KBM-7 (cell line): ENCODE data around the gene MACROH2A1.
A peak's percentile ranks its signal among the peaks of the same experiment; 100 is the strongest.

Experiments used
- DNase-seq: peaks from one replicate; pipeline ENCODE4 v3.0.0-alpha.2; 2015
- in situ Hi-C: fragments of 300-500 bp; cut with MboI; formaldehyde crosslinking; loops from 2 replicates; pipeline ENCODE4 v1.14.3; 2020; ENCODE audit warnings: low sequenced_read_pairs, low pct_unique_long_range_greater_than_20kb, mixed read lengths

Gene MACROH2A1

DNA sequence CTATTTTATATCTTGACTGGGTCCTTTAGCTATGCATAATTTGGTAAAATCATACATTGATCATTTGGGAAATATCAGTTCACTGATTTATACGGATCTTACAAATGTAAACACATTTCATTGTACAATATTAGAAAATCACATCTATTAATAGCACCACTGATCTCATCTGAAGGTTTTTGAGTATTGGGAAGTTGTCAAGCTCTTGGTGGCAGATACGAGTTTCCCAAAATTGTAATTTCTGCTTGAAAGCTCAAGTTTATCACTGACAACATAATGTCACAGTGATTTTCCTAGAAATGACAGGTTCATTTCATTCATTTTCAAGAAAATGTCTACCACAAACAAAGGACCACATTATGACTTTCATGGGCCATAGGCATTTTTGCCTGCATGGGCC, 3.0 kb upstream of the MACROH2A1 start:
- DNase-seq, result no peak
- in situ Hi-C loops, result no loop called here

DNA sequence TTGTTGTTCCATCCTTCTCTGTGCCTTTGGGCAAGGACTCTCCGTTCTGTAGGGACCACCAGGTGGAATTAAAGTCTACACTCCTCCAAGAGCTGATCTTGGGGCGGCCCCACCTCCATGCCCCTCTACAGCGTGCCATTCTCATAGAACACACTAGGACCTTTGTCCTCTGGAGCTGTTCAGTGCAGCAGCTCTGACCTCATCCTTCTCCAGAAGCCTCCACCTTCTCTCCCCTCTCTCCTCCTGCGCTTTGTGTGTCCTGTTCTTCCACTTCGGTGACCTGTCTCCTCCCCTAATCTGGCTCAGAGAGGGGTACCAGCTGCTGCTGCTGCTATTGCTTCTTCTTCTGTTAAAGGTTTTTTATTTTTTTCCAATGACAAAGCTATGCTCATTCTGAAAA, 1.8 kb upstream of the MACROH2A1 start:
- in situ Hi-C loops, result no loop called here
- DNase-seq, result no peak

DNA sequence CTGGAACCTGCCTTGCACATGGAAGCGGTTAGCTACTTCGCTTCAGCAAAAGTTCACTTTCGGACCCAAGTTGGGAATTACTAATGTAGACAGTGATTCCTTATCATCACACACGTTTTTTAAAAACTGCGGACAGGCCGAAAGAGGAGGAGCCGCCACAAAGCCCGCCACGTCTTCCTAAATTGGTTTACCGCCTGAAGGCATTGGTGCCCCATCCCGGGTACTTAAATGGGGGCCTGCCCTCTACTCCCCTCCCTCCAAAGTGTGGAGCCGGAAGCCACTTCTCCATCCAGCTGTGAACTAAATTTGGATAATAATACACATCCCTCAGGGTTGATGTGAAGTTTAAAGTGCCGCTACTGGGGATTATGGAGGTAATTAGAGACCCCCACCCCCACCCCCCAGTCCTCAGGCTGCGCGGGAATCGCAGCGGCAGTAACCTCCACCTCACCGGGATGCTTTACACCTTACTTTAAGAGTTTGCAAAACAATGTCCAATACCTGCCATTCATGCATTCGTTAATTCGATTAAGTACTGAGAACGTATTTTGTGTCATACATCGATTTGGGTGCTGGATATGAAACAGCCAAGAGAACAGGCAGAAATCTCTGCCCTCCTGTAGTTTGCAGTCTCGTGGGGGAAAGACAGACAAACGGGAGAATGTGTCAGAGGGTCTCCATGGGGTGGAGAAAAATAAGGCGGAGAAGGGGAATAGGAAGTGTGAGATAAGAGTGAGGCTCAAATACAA, 937 bp upstream of the MACROH2A1 start:
- DNase-seq, result no peak
- in situ Hi-C loops, result no loop called here

DNA sequence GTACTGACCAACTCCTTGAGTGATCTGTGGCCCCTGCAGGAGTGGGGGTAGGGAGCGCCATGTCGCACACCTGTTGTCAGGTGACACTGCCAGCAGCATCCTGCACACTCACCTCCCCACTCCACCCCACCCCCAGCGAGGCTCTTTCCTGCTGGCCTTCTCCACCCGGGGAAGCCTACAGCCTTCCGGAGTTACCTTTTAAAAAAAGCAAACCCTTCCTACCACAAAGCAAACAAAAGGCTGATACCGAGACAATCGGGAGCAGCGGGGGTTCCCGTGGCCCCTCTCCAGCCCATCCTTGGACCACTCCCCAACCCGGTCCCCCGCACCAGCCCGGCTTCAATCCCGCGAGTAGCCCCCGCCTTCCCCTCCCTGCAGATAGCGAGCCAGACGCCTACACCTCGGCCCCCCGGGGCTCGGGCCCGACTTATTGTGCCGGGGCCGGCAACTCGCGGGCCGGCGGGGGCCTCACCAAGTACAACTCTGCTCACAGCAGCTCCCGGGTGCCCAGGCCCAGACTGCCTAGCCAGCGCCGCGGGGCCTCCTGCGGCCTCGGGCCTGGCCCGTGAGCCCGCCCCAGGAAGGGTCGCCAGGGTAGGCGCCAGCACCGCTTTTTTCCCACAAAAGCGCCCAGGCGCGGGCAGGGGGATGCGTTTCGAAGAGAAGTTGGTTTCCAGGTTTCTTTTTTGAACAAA, 724 bp downstream of the MACROH2A1 start:
- DNase-seq, result peak; percentile 40
- in situ Hi-C loops, result no loop called here

DNA sequence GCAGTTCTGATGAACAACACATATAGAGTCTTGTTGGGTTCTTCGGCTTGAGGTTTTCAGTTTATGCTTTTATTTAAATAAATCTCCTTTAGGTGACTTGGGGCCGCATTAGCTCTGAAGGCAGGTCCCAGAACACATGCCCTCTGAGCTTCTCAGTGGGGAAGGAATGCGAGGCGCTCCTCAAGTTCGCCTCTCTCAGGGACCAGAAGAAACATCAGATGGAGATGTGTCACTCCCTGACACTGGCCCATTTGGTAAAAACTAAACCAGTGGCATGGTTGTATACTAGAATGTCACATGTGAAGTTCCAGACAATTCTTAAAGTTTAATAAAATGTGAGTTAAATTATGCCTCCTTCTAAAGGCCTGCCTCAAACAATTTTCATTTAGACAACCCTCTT, 1.9 kb downstream of the MACROH2A1 start:
- in situ Hi-C loops, result no loop called here

DNA sequence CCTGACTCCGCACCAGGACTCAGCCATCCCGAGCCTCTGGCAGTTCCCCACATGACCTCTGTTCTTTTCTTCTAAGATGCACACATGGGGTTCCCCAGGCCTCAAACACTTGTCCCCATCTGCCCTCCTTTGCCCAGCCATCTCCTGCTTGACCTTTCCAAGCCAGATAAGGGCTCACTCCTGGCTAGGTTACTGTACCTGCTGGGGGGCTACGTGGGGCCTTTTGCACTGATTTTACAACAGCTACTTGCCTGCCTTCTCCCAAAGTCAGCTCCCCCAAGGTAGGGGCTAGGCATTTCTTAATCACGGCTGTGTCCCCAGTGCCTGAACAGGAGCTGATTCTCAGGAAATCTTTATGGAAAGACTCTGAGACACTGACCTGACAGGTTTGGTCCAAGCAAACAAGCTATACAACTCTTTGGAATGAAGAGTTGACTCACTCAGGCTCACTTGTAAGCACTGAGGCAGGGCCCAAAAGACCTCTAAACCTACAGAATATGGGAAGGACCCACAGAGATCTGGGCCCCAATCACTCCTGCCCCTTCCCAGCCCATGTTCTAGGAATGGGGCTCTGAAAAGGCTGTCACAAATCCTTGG, 2.5 kb downstream of the MACROH2A1 start:
- in situ Hi-C loops, result no loop called here
- no peak for DNase-seq

More for the DNA sequence above, 1.9 kb downstream of the MACROH2A1 start:
- no peak for DNase-seq

DNA sequence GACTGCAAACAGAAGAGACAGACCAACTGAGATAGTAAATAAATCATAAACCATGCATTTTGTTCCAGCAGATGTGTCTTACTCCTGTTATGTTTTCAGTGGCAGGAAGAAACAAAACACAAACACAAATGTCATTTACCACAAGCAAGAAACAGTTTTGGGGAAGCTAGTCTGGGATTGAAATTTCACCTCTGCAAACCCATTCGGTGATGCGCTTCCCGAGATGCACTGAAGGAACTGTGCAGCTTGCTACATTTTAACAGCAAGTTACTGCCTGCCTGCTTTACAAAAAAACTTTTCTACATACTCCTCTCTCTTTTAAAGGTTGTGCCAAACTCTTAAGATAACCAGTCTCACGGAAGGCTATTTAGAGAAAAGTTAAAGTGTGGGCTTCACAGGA, 3.2 kb downstream of the MACROH2A1 start:
- DNase-seq, result no peak
- in situ Hi-C loops, result no loop called here

DNA sequence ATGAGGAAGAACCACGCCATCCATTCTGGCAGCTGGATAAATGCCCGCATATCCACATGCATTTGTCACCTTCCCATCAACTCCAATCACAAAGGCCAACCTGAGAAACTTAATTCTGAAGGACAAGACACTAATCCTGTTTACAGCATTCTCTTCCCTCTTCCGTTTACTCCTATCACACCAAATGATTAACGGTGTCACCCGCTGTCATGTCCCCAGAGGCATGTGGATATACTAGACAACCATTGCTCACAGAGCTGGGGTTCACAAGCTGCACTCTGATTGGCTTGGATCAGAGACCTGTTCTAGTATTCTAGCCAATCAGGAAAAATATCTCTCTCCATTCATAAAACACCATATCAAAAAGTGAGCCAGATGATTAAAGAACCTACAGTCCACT, 3.6 kb downstream of the MACROH2A1 start:
- DNase-seq, result no peak
- in situ Hi-C loops, result no loop called here

DNA sequence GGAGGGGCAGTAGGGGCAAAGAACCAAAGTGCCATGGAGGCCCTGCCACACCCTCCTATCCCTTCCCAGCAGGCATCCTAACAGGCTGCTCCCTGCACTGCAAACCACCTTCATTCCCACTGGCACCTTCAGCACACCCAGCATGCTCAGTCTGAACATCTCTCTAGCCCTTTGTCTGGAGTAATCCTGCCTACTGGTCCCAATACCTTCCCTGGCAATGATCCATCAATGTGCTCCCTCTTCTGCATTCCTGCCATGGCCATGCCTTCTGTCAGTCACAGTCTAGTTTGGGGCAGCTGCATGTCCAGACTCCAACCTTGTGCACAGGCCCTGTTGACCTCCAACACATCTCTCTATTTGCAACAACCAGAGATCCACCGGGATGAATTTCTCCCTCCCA, 4.9 kb downstream of the MACROH2A1 start:
- DNase-seq, result no peak
- in situ Hi-C loops, result no loop called here

DNA sequence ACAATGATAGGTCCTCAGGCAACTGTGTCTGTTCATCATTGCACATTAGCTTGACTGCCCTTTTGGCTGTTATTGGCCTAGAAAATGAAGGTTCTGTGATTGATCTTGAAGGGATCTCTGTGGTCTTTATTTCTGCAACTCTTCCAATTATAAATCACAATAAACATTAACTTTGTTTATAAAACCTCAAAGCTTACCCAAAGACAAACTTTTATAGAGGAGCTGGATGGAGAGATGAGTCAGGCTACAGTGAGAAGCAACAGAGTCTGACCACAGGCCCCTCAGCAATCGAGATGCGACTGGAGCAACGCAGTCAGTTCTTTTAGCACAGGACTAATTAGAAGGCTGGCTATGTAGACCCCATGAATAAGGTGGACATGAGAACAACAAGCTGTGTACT, 5.3 kb downstream of the MACROH2A1 start:
- in situ Hi-C loops, result no loop called here
- no peak for DNase-seq

DNA sequence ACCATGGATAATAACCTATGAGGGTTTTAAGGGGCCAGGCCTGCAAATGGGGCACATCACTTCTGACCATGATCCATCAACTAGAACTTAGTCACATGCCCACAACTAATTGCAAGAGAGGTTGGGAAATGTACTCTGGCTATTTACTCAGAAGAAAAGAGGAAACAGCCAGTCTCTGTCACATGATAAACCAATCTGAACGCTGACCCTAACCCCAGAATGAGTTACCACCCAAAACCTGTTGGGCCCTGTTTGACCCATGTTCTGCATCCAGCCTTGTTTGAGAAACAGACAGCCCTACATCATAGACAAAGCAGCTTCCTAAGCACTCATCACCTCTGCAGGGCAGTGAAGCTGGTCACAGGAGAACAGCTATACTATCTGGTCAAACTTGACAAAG, 5.8 kb downstream of the MACROH2A1 start:
- in situ Hi-C loops, result no loop called here

DNA sequence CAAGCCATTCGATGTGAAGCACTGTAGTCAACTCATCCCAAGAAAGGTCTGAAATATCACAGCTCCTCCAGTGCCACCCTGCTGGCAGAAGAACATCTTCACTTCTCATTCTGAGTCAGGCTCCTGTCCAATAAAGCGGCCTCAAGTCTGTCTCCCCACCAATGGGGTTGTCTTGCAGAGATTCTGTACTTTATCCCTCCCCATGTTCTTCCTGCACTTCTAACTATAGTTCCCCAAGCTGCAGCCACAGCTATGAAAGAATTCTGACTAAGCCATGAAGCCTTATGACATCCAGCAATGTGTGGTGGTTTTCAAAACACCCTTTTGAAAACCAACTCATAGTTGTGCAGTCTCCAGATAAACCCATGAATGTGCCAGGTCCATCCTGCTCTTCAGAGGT, 6.8 kb downstream of the MACROH2A1 start:
- in situ Hi-C loops, result no loop called here
- no peak for DNase-seq

More for the DNA sequence above, 5.8 kb downstream of the MACROH2A1 start:
- peak; percentile 36 for DNase-seq

DNA sequence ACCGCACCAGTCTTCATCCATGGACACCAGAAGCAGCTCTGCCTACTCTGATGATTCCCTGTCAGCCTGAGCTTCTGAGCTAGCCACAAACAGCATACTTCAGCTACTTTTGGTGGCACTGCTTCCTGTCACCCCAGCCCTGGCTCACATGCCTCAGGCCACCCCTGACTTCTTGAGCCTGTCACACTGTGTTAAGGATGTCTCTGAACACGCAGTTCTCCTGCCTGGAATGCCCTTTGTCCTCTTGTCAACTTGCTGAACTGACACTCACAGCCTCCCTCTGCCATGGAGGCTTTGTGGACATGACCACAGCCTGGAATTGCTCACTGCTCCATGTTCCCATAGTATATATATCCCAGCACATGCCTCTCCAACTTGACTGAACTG, 7.2 kb downstream of the MACROH2A1 start:
- DNase-seq, result no peak
- in situ Hi-C loops, result no loop called here

DNA sequence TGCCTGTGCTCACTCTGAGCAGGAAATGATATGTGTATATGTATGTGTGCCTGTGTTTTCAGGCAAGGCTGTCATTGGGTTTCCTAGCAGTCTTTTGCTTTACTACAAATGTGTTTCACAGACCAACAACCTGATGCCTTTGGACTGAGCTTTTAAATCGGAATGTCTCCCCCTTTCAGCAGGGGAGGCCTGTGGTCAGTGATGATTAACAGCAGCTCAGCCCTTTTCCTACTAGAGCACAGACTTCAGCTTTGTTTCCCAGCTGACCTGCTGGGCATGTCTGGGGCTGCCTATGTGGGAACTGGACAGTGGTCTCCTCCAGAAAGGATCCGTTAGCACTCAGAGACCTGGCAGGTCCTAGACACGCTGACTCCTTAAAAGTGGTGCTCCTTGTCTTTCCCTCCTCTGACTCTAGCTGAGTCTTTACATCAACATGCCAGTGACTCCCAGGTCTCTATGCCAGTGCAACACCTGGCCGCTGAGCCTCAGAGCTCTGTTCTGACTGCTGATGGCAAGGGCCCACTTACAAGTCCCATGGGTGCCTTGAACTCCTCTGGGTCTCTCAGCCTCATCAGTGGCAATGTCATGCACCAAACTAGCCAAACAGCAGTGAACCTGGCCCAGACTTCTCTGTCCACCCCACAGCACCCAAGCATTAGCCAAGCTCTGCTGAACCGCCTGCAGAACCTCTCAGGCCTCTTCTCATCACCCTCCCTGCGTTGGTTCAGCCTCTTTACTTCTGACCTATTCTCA, 7.7 kb downstream of the MACROH2A1 start:
- in situ Hi-C loops, result no loop called here
- no peak for DNase-seq

DNA sequence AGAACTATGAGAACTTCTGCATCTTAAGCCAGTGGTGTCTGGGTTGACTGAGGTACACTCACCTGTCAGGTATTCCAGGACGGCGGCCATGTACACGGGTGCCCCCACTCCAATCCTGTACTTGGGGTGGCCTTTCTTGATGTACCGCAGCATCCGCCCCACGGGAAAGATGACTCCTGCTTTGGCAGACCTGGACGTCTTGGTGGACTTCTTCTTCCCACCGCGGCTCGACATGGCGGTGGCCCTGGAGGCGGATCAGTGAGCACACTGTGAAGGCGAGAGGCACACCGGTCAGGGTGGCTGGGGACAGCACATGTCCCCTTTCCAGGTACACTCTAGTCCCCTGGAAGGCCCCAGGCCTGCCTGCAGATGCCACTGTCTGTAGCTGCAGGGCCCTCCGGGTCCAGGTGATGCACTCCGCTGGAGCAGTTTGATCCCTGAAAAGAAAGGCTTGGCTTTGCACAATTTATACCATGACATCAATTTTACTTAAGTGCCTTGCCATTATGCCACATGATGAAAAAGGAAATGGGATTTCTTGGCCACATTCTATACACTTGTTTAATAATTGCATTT, 10.1 kb downstream of the MACROH2A1 start:
- in situ Hi-C loops, result no loop called here
- no peak for DNase-seq

DNA sequence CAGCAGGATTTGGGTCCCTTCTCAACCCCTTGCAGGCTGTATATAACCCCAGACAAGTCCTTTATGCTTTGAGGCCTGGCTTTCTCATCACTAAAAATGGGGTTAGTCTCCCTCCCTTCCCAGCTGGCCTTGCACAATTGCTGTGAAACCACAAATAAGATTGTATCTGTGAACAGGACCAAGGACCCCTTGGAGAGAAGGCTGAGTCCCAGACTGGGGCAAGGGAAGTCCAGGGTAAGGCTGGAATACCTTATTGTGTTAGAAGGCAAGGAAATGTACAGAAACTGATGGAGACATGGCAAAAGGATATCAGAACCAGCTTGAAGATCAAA, 11.4 kb downstream of the MACROH2A1 start:
- no peak for DNase-seq
- in situ Hi-C loops, result no loop called here

DNA sequence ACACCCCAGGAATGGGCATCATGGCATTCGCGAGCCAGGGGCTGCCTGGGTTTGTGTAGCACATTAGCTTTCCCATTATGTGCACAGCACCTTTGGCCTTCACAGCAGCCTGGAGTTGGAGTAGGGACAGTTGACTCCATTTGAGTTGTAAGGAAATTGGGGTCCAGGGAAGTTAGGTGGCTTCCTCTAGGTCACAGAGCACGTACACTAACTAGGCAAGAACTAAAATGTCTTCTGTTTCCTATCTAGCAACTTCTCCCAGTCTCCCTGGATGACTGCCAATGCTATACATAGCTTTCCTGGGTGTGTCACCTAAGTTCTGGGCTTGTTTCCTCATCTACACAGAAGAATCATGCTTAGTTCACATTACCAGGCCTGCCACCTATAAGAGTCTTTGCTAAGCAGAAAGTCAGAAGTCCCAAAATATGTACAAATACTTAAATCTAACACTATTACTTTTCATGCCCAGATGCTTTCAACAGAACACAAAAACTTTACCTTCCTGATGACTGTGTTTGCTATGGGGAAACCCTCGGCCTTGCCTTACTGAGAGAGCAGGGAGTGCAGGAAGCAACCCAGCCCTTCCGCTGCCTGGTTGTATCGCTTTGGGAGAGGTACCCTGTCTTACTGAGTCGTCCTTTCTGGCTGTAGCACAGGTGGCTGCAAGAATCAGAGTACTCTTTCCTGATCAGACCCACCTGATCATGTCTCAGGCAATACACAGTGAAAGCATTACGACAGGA, 12.0 kb downstream of the MACROH2A1 start:
- in situ Hi-C loops, result no loop called here
- peak; percentile 40 for DNase-seq

DNA sequence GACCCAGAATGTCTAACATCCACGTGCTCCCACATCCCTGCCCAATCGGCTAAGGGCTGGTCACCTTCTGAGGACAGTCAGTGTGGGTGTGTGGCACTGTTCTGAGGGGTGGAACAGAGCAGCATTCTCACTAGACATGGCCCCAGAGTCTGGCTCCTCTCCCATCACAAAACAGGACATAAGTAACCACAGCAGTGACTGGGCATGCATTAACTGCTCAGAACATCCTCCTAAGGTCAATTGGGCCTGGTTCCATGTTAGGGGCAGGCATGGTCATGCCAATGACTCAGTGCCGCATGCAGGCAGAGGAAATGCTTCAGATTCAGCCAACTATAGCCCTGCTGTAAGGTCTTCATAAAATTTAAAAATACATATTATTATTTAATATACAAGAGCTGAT, 12.9 kb downstream of the MACROH2A1 start:
- in situ Hi-C loops, result no loop called here
- no peak for DNase-seq

DNA sequence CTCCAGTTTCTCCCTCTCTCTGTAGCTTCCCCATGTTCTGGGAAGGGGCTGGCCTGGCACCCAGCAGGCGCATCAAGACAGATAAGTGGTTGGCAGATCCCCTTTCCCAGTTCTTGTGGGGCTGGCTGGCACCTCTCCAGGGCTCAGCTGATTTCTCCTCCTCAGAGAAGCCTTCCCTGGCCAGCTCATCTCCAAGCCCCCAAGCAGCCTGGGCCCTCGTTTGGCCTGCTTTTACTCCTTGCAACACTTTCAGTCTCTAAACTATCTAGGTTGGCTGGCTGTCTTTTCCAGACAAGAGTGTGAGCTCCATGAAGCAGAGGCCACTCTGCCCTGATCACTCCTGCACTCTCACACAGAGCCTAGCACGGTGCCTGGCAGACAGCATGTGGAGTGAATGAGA, 13.5 kb downstream of the MACROH2A1 start:
- DNase-seq, result no peak
- in situ Hi-C loops, result no loop called here
